ENCODE measurements around the gene RBM47.

Gene RBM47

DNA sequence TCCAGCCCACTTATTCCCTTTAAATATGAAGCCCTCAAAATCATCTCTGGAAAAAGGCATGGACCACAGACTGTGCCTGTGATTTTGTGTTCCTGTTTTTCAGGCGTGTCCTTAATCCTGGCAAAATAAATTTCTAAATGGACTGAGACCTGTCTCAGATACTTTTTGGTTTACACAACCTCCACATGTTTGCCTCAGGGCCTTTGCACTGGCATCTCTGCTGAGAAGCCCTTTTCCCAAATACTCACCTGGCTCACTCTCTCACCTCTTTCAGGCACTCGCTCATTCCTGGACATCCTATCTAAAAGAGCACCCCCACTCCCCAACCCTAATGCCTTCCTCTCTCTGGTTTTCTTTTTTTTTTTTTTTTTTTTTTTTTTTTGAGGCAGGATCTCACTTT lies 254.0 kb downstream of the RBM47 start:
- DNase-seq (ENCODE audit: low read depth in 2 of 2), result no peak

- no peak for DNase-seq (ENCODE audit: low read depth in 2 of 2)
These were observed 254.6 kb downstream of the RBM47 start for GRCh38 chr4:40375095-40375494.

GRCh38 chr4:40373636-40374035 lies 256.0 kb downstream of the RBM47 start:
- DNase-seq (ENCODE audit: low read depth in 2 of 2), result no peak
